ENCODE measurements around the gene SRPK2.

Gene SRPK2

GRCh38 chr7:105206985-105207384, 181.7 kb downstream of the SRPK2 start:
- TF ChIP-seq CTCF (conservative IDR thresholded peaks at IDR 0.05; ENCODE audit: low read length), result no peak
- DNase-seq (ENCODE audit: low read depth), result no peak

GRCh38 chr7:105205592-105206237, 183.0 kb downstream of the SRPK2 start:
- no peak for DNase-seq (ENCODE audit: low read depth)
- TF ChIP-seq CTCF (conservative IDR thresholded peaks at IDR 0.05; ENCODE audit: low read length), result no peak
- H3K4me3 ChIP-seq (ENCODE audit: low read length), result no peak overlapping the region

More at GRCh38 chr7:105206985-105207384, 181.7 kb downstream of the SRPK2 start:
- no peak overlapping the region for H3K4me3 ChIP-seq (ENCODE audit: low read length)

- no peak for TF ChIP-seq CTCF (conservative IDR thresholded peaks at IDR 0.05; ENCODE audit: low read length)
- no peak overlapping the region for H3K4me3 ChIP-seq (ENCODE audit: low read length)
- no peak for DNase-seq (ENCODE audit: low read depth)
Measured at GRCh38 chr7:105204953-105205352, 183.8 kb downstream of the SRPK2 start.

GRCh38 chr7:105204520-105204919, 184.2 kb downstream of the SRPK2 start:
- no peak for DNase-seq (ENCODE audit: low read depth)
- no peak for TF ChIP-seq CTCF (conservative IDR thresholded peaks at IDR 0.05; ENCODE audit: low read length)
- no peak overlapping the region for H3K4me3 ChIP-seq (ENCODE audit: low read length)

DNA sequence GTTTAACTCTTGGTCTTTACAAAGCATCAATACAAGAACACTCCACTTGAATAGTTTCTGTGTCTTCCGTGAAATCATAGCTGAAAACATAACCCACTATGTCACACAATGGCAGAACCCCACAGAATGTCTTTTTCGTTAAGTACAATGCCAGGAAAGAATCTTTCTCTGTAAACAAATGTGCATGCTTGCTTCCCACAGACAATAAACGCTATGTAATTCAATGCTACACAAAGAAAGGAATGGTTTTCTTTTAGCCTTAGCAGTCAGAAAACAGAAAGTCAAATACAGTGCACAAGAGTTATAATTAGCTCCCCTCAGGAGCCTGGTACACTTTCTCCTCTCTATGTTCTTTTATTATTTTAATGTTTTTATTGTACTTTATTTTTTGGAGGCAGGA, 186.1 kb downstream of the SRPK2 start:
- H3K4me3 ChIP-seq (ENCODE audit: low read length), result no peak overlapping the region
- TF ChIP-seq CTCF (conservative IDR thresholded peaks at IDR 0.05; ENCODE audit: low read length), result no peak
- DNase-seq (ENCODE audit: low read depth), result no peak

- DNase-seq (ENCODE audit: low read depth), result no peak
- TF ChIP-seq CTCF (conservative IDR thresholded peaks at IDR 0.05; ENCODE audit: low read length), result no peak
- H3K4me3 ChIP-seq (ENCODE audit: low read length), result no peak overlapping the region
Measured at GRCh38 chr7:105199386-105199785, 189.3 kb downstream of the SRPK2 start.

DNA sequence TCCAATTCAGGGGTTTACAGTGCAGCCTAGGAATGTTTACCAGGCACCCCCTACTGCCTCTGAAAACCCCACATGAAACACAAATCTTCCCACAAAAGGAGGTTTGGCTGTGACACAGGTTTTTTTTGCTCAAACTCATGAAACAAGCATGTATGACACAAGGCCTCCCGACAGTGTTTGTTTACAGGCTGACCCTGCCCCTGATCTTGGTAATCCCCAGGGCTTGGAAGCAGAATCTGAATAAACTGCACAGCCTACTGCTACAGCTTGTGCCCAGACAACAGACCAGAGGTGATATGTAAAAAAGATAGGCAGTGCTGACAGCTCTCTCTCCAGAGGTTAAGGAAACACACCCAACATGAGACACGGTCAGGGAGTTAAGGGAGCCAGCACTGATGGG, 190.5 kb downstream of the SRPK2 start:
- TF ChIP-seq CTCF (conservative IDR thresholded peaks at IDR 0.05; ENCODE audit: low read length), result no peak
- DNase-seq (ENCODE audit: low read depth), result peak; percentile 92
- H3K4me3 ChIP-seq (ENCODE audit: low read length), result no peak overlapping the region
